Prostate gland (tissue), 2 donors: ENCODE measurements around the gene RPL32. TPM values are rescaled to one million over a fixed set of nuclear protein-coding genes. Genes with fewer than 3 reads are reported as not detected.

Experiments
- DNase-seq: peaks from one replicate; pipeline ENCODE4 v3.0.0-alpha.2; 2019; ENCODE audit warnings: low spot score
- H3K27ac ChIP-seq, 2 donors: fragments of 200-600 bp; sonication (generic); 2 replicates each; pipeline ENCODE4 v1.5.1; 2017 to 2019
- H3K27me3 ChIP-seq: fragments of 200-600 bp; sonication (generic); replicated peaks from 2 replicates; pipeline ENCODE4 v1.5.1; 2019; ENCODE audit not compliant: insufficient read depth
- H3K36me3 ChIP-seq, 2 donors: fragments of 200-600 bp; sonication (generic); 1 replicate in 1 of 2; 2 replicates in 1 of 2; pipeline versions ENCODE4 v1.5.1 to v1.8.1; 2017 to 2019
- H3K4me1 ChIP-seq: fragments of 200-600 bp; sonication (generic); replicated peaks from 2 replicates; pipeline ENCODE4 v1.5.1; 2019
- H3K4me3 ChIP-seq, 2 donors: fragments of 200-600 bp; sonication (generic); 2 replicates each; pipeline ENCODE4 v1.5.1; 2017 to 2019
- H3K9me3 ChIP-seq: fragments of 200-600 bp; sonication (generic); 2 replicates; pipeline ENCODE4 v1.5.1; 2017
- CTCF ChIP-seq, 4 experiments: fragments of 200-600 bp in 2 of 4; fragments of 450-650 bp in 2 of 4; sonication (generic) in 2 of 4; IDR thresholded peaks; 1 replicate in 3 of 4; 2 replicates in 1 of 4; pipeline ENCODE4 v1.5.1; 2016 to 2019; ENCODE audit warnings: antibody characterized with exemption in 4 of 4, mild to moderate bottlenecking in 2 of 4, moderate library complexity in 2 of 4
- POLR2A ChIP-seq: fragments of 450-650 bp; IDR thresholded peaks from one replicate; pipeline ENCODE4 v1.6.1; 2016; ENCODE audit warnings: antibody characterized with exemption, mild to moderate bottlenecking
- POLR2AphosphoS5 ChIP-seq: sonication (generic); formaldehyde crosslinking; IDR thresholded peaks from one replicate; pipeline ENCODE4 v1.6.1; 2017; ENCODE audit warnings: antibody characterized with exemption
- WGBS: methylation state at CpG from one replicate; pipeline ENCODE4 v1.1.5; 2018; 5-methylcytosine and 5-hydroxymethylcytosine counted together
- intact Hi-C: fragments of 100-400 bp; cut with DNase I; formaldehyde crosslinking; loops from one replicate; pipeline ENCODE4 v1.14.2; 2022
- total RNA-seq, 2 donors: library from RNA; depleted of rRNA; stranded (reverse); fragments of >200 nt; gene quantifications; one replicate each; pipeline ENCODE4 v1.1.0, GENCODE V29; 2016

Gene RPL32
- total RNA-seq, 2 donors from 2014 or later, result 851 to 1,881 TPM

GRCh38 chr3:12799525-12800440 lies 41.6 kb downstream of the RPL32 start:
- Histone ChIP-seq H3K4me1 (no peaks in the 10 kb centered on the region), H3K36me3 (no peaks in the 10 kb centered on the region), H3K27ac (no peak overlapping the region), H3K9me3 (no peaks in the 10 kb centered on the region), H3K4me3 (no peak overlapping the region), H3K27me3 (no peaks in the 10 kb centered on the region)
- 90% methylated on average over 7 of the region's 7 CpGs for WGBS
- intact Hi-C loops, result no loop called here
- DNase-seq, result no peak
- TF ChIP-seq POLR2AphosphoS5 (no peak), CTCF (IDR thresholded peaks at IDR 0.05) (no peak), POLR2A (no peak)

- Histone ChIP-seq H3K9me3 (no peaks in the 10 kb centered on the region), H3K27me3 (no peaks in the 10 kb centered on the region), H3K4me3 (no peak overlapping the region), H3K36me3 (no peaks in the 10 kb centered on the region), H3K27ac (no peak overlapping the region), H3K4me1 (no peaks in the 10 kb centered on the region)
- TF ChIP-seq POLR2AphosphoS5 (no peak), CTCF (IDR thresholded peaks at IDR 0.05) (no peak), POLR2A (no peak)
- WGBS, result 73% methylated on average over 12 of the region's 12 CpGs
- no peak for DNase-seq
- intact Hi-C loops, result no loop called here
These were observed 42.7 kb downstream of the RPL32 start for GRCh38 chr3:12798559-12799179.

DNA sequence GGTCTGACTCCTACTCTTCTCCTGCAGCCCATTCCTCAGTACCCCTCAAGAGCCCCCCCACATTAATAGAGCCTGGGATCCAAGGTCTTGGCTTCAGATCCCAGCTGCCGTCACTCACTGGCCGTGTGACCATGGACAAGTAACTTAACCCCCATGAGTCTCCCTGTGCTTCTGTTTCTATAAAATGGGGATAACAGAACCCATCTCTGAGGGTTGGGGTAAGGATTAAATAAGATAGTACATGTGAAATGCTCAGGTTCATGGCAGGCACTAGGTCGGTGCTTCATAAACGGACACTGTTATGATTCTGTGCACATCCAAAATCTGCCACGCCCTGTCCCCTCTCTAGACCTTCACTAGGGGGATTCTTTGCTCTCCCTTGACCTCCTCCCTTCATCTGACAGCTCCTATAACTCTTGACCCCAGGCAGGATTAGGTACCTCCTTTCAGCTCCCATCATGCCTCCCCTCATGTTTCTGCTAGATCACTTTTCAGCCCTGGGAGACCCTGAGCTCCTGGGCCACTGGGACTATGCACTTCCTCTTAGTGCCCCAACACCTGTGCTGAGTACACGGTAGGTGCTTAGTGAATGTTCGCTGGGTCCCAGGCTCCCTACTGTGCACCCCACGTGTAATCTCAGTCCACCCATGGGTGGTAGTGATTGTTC lies 43.3 kb downstream of the RPL32 start:
- no peaks in the 10 kb centered on the region for H3K36me3 ChIP-seq
- H3K4me3 ChIP-seq, result no peak overlapping the region
- H3K4me1 ChIP-seq, result no peaks in the 10 kb centered on the region
- H3K27me3 ChIP-seq, result no peaks in the 10 kb centered on the region
- intact Hi-C loops, result no loop called here
- TF ChIP-seq CTCF (IDR thresholded peaks at IDR 0.05) (no peak), POLR2AphosphoS5 (no peak), POLR2A (no peak)
- H3K27ac ChIP-seq, result no peak overlapping the region
- H3K9me3 ChIP-seq, result no peaks in the 10 kb centered on the region
- no peak for DNase-seq
- WGBS, result 75% methylated on average over 8 of the region's 8 CpGs

- H3K9me3 ChIP-seq, result no peaks in the 10 kb centered on the region
- H3K4me1 ChIP-seq, result no peaks in the 10 kb centered on the region
- H3K27ac ChIP-seq, result peak overlapping the region; percentile 70 to 75
- no peak for TF ChIP-seq POLR2A
- no peak for TF ChIP-seq POLR2AphosphoS5
- no peak for TF ChIP-seq CTCF (IDR thresholded peaks at IDR 0.05)
- WGBS, result 35% methylated on average over 17 of the region's 17 CpGs
- intact Hi-C loops, result no loop called here
- DNase-seq, result no peak
- no peaks in the 10 kb centered on the region for H3K36me3 ChIP-seq
- no peaks in the 10 kb centered on the region for H3K27me3 ChIP-seq
- H3K4me3 ChIP-seq, result peak overlapping the region; percentile 38 to 54
These were observed 44.1 kb downstream of the RPL32 start for GRCh38 chr3:12797124-12797891.
